Measurements from ENCODE around the gene NOS3. TPM values are rescaled to one million over a fixed set of nuclear protein-coding genes. Genes with fewer than 3 reads are reported as not detected.

Gene NOS3
- polyA plus RNA-seq, 1 donor from 2014 or later, result not detected

DNA sequence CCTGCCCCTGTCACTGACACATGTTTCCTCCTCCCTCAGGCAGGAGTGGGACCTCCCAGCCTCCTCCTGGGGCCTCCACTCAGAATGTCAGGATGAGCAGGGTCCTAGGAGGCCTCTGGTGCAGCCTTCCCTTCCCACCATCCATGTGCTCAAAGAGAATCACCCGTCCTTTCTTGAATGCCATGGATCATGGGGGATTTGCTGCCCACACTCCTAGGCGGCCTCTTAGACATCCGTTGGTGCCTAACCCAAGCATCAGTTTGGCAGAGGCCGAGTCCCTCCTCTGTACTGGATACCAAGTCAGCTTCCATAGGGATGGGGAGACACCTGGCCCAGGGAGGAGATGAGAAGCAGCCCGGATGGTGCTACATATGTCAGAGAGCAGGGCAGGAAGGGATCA is 7.0 kb downstream of the NOS3 start:
- Histone ChIP-seq H3K4me3 (ENCODE audit: low read length) (no peak overlapping the region), H3K79me2 (replicated peaks; ENCODE audit: insufficient read depth, low read length) (no peaks in the 10 kb centered on the region), H3K9ac (ENCODE audit: low read length) (no peak overlapping the region), H3F3A (ENCODE audit: insufficient read depth, low read length, poor library complexity, severe bottlenecking) (no peaks in the 10 kb centered on the region), H3K36me3 (ENCODE audit: insufficient read depth, low read length) (no peaks in the 10 kb centered on the region), H3K27ac (ENCODE audit: low read length) (no peak overlapping the region), H3K27me3 (ENCODE audit: insufficient read depth, low read depth, low read length) (no peaks in the 10 kb centered on the region), H3K9me3 (ENCODE audit: low read length) (no peaks in the 10 kb centered on the region), H3K9me2 (ENCODE audit: insufficient read depth, low read length) (no peaks in the 10 kb centered on the region), H2AFZ (ENCODE audit: low read depth, low read length) (no peak overlapping the region), H4K20me1 (ENCODE audit: insufficient read depth) (no peaks in the 10 kb centered on the region), H3K4me2 (ENCODE audit: low read length) (no peak overlapping the region)
- TF ChIP-seq TAF1 (IDR thresholded peaks at IDR 0.05; ENCODE audit: low read depth) (no peak), POLR2AphosphoS5 (IDR thresholded peaks at IDR 0.05) (no peak)
- TF ChIP-seq, protein P1, sequence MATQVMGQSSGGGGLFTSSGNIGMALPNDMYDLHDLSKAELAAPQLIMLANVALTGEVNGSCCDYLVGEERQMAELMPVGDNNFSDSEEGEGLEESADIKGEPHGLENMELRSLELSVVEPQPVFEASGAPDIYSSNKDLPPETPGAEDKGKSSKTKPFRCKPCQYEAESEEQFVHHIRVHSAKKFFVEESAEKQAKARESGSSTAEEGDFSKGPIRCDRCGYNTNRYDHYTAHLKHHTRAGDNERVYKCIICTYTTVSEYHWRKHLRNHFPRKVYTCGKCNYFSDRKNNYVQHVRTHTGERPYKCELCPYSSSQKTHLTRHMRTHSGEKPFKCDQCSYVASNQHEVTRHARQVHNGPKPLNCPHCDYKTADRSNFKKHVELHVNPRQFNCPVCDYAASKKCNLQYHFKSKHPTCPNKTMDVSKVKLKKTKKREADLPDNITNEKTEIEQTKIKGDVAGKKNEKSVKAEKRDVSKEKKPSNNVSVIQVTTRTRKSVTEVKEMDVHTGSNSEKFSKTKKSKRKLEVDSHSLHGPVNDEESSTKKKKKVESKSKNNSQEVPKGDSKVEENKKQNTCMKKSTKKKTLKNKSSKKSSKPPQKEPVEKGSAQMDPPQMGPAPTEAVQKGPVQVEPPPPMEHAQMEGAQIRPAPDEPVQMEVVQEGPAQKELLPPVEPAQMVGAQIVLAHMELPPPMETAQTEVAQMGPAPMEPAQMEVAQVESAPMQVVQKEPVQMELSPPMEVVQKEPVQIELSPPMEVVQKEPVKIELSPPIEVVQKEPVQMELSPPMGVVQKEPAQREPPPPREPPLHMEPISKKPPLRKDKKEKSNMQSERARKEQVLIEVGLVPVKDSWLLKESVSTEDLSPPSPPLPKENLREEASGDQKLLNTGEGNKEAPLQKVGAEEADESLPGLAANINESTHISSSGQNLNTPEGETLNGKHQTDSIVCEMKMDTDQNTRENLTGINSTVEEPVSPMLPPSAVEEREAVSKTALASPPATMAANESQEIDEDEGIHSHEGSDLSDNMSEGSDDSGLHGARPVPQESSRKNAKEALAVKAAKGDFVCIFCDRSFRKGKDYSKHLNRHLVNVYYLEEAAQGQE (IDR thresholded peaks at IDR 0.05; ENCODE audit: borderline replicate concordance), result no peak
- TF ChIP-seq, protein P2, sequence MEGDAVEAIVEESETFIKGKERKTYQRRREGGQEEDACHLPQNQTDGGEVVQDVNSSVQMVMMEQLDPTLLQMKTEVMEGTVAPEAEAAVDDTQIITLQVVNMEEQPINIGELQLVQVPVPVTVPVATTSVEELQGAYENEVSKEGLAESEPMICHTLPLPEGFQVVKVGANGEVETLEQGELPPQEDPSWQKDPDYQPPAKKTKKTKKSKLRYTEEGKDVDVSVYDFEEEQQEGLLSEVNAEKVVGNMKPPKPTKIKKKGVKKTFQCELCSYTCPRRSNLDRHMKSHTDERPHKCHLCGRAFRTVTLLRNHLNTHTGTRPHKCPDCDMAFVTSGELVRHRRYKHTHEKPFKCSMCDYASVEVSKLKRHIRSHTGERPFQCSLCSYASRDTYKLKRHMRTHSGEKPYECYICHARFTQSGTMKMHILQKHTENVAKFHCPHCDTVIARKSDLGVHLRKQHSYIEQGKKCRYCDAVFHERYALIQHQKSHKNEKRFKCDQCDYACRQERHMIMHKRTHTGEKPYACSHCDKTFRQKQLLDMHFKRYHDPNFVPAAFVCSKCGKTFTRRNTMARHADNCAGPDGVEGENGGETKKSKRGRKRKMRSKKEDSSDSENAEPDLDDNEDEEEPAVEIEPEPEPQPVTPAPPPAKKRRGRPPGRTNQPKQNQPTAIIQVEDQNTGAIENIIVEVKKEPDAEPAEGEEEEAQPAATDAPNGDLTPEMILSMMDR (IDR thresholded peaks at IDR 0.05; ENCODE audit: poor library complexity, severe bottlenecking), result no peak

DNA sequence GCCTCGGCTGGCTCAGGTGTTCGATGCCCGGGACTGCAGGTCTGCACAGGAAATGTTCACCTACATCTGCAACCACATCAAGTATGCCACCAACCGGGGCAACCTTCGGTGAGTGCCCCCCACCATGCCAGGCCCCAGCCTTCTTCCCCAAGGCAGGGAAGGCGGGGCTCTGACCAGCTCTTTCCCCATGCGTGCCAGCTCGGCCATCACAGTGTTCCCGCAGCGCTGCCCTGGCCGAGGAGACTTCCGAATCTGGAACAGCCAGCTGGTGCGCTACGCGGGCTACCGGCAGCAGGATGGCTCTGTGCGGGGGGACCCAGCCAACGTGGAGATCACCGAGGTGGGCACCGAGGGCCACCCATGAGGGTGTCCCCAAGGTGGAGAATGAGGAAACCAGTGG is 7.5 kb downstream of the NOS3 start:
- no peak overlapping the region for H3K4me2 ChIP-seq (ENCODE audit: low read length)
- H3K4me3 ChIP-seq (ENCODE audit: low read length), result no peak overlapping the region
- H4K20me1 ChIP-seq (ENCODE audit: insufficient read depth), result no peaks in the 10 kb centered on the region
- H3K27me3 ChIP-seq (ENCODE audit: insufficient read depth, low read depth, low read length), result no peaks in the 10 kb centered on the region
- no peak for TF ChIP-seq EZH2 (IDR thresholded peaks at IDR 0.05; ENCODE audit: borderline replicate concordance, insufficient read depth, low read length, poor library complexity, severe bottlenecking)
- TF ChIP-seq TAF1 (IDR thresholded peaks at IDR 0.05; ENCODE audit: low read depth), result no peak
- no peak for TF ChIP-seq POLR2AphosphoS5 (IDR thresholded peaks at IDR 0.05)
- TF ChIP-seq MXI1 (conservative IDR thresholded peaks at IDR 0.05; ENCODE audit: poor library complexity, severe bottlenecking), result no peak
- TF ChIP-seq SMC3 (conservative IDR thresholded peaks at IDR 0.05; ENCODE audit: poor library complexity), result no peak
- TF ChIP-seq, protein P2 (IDR thresholded peaks at IDR 0.05; ENCODE audit: poor library complexity, severe bottlenecking), result no peak
- TF ChIP-seq EP300 (conservative IDR thresholded peaks at IDR 0.05; ENCODE audit: poor library complexity, severe bottlenecking), result no peak
- no peak for TF ChIP-seq RAD21 (conservative IDR thresholded peaks at IDR 0.05)
- TF ChIP-seq, protein P1 (IDR thresholded peaks at IDR 0.05; ENCODE audit: borderline replicate concordance), result no peak
- H3F3A ChIP-seq (ENCODE audit: insufficient read depth, low read length, poor library complexity, severe bottlenecking), result no peaks in the 10 kb centered on the region
- H3K9ac ChIP-seq (ENCODE audit: low read length), result no peak overlapping the region
- H3K27ac ChIP-seq (ENCODE audit: low read length), result no peak overlapping the region
- no peaks in the 10 kb centered on the region for H3K36me3 ChIP-seq (ENCODE audit: insufficient read depth, low read length)
- no peaks in the 10 kb centered on the region for H3K9me2 ChIP-seq (ENCODE audit: insufficient read depth, low read length)
- no peaks in the 10 kb centered on the region for H3K9me3 ChIP-seq (ENCODE audit: low read length)
- no peaks in the 10 kb centered on the region for H3K79me2 ChIP-seq (replicated peaks; ENCODE audit: insufficient read depth, low read length)
- H2AFZ ChIP-seq (ENCODE audit: low read depth, low read length), result no peak overlapping the region
